Caki2 (cell line): Measurements from ENCODE around the gene STYXL1. TPM values are rescaled to one million over a fixed set of nuclear protein-coding genes. Genes with fewer than 3 reads are reported as not detected.

Source experiments
- DNase-seq: peaks from one replicate; pipeline ENCODE4 v3.0.0-alpha.2; 2015; ENCODE audit warnings: low read depth
- in situ Hi-C: cut with HindIII; loops from 2 replicates; pipeline ENCODE4 v1.10.0; 2016; ENCODE audit warnings: low sequenced_read_pairs, low pct_unique_long_range_greater_than_20kb, mixed read lengths
- total RNA-seq: library from RNA; depleted of rRNA; stranded (reverse); fragments of >200 nt; shearing (Covaris generic); gene quantifications from 2 replicates; pipeline ENCODE4 v1.2.3, GENCODE V29; 2014; ENCODE audit warnings: low replicate concordance

The STYXL1 gene
- total RNA-seq, 1 experiment from 2014 or later: 118 TPM

DNA sequence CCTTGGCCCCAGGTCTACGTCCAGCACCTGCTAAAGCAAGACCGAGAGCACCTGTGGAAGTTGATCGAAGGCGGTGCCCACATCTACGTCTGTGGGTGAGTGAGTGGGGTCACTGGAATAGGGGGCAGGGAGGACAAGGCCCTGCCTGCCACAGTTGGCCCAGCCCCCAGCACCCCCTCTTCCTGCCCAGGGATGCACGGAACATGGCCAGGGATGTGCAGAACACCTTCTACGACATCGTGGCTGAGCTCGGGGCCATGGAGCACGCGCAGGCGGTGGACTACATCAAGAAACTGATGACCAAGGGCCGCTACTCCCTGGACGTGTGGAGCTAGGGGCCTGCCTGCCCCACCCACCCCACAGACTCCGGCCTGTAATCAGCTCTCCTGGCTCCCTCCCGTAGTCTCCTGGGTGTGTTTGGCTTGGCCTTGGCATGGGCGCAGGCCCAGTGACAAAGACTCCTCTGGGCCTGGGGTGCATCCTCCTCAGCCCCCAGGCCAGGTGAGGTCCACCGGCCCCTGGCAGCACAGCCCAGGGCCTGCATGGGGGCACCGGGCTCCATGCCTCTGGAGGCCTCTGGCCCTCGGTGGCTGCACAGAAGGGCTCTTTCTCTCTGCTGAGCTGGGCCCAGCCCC, 61.5 kb downstream of the STYXL1 start:
- DNase-seq: no peak
- in situ Hi-C loops: no loop called here

DNA sequence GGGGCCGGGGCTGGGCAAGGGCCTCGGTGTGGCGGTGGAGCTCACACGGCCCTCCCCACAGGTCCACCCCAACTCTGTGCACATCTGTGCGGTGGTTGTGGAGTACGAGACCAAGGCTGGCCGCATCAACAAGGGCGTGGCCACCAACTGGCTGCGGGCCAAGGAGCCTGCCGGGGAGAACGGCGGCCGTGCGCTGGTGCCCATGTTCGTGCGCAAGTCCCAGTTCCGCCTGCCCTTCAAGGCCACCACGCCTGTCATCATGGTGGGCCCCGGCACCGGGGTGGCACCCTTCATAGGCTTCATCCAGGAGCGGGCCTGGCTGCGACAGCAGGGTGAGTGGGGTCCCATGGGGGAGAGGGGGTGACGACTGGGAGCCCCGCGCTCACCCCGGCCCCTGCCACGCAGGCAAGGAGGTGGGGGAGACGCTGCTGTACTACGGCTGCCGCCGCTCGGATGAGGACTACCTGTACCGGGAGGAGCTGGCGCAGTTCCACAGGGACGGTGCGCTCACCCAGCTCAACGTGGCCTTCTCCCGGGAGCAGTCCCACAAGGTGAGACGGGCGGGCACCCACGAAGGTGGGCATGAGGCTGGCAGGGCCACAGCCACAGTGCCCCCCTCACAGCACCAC, 62.2 kb downstream of the STYXL1 start:
- in situ Hi-C loops: no loop called here
- DNase-seq: no peak

DNA sequence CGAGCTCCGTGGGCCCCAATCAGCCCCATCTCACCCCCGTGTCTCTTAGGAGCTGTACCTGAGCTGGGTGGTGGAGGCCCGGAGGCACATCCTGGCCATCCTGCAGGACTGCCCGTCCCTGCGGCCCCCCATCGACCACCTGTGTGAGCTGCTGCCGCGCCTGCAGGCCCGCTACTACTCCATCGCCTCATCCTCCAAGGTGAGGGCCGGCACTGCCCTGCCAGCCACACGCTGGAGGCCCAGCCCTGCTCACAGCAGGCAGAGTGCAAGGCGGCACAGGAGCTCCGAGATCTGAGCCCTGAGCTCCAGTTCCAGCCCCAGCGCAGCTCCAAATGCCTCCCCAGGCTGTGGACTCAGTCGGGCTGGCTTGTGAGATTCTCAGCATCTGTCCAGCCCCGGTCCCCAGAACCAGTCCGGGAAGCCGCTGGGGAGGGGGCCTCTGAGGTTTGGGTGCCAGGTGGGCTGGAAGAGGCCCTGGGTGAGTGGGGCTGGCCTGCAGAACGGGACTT, 62.7 kb downstream of the STYXL1 start:
- in situ Hi-C loops: no loop called here
- no peak for DNase-seq

DNA sequence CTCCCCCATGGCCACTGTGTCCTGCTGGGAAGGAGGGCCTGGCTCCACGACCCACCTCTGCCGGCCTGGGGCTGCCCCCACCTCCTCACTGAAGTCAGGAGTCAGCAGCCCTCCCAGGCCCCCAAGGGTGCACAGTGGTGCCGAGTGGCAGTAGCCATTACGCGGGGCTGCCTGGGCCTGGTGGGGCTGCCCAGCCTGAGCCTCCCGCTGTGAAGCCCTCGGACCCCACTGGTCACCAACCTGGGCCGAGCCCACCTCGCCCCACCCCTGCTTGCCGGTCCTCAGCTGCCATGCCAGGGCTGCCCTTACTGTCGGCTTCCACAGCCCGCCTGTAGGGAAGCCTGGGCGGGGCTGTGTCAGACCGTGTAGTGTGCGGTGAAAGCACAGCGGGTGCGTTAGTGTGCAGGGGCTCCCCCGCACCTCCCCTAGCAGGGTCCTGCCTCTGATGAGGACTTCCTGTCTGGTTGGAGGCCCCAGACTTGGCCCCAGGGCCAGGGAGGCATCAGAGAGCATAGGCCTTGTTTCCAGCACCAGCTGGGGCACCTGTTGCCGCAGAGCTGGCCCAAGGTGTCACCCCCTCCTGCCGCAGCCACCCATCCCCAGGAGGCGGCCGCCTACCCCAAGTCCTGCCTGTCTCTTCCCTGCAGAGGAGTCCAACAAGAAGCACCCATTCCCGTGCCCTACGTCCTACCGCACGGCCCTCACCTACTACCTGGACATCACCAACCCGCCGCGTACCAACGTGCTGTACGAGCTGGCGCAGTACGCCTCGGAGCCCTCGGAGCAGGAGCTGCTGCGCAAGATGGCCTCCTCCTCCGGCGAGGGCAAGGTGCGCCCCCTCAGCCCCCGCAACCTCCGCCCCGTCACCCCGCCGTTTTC, 63.4 kb downstream of the STYXL1 start:
- in situ Hi-C loops: no loop called here

DNA sequence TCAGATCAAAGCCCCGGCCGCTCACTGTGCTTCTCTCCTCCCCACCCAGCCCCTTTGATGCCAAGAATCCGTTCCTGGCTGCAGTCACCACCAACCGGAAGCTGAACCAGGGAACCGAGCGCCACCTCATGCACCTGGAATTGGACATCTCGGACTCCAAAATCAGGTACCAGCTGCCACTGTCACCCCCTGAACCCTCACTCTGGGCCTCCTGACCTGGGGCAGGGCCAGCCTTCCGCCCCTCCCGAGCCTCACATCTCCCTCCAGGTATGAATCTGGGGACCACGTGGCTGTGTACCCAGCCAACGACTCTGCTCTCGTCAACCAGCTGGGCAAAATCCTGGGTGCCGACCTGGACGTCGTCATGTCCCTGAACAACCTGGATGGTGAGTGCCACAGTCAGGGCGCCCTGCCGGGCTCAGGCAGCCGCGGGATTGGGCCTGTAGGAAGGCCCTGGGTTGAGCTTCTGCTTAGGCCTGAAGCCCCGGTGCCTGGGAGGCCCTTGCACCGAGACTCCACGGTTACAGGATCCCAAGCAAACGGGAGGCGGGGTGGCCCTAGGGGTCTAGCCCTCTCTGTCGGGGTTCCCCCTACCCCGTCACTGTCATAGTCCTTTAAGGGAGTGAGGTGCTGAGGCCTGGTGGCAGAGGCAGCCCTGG, 64.2 kb downstream of the STYXL1 start:
- no peak for DNase-seq
- in situ Hi-C loops: no loop called here

More for the DNA sequence above, 63.4 kb downstream of the STYXL1 start:
- DNase-seq: no peak

DNA sequence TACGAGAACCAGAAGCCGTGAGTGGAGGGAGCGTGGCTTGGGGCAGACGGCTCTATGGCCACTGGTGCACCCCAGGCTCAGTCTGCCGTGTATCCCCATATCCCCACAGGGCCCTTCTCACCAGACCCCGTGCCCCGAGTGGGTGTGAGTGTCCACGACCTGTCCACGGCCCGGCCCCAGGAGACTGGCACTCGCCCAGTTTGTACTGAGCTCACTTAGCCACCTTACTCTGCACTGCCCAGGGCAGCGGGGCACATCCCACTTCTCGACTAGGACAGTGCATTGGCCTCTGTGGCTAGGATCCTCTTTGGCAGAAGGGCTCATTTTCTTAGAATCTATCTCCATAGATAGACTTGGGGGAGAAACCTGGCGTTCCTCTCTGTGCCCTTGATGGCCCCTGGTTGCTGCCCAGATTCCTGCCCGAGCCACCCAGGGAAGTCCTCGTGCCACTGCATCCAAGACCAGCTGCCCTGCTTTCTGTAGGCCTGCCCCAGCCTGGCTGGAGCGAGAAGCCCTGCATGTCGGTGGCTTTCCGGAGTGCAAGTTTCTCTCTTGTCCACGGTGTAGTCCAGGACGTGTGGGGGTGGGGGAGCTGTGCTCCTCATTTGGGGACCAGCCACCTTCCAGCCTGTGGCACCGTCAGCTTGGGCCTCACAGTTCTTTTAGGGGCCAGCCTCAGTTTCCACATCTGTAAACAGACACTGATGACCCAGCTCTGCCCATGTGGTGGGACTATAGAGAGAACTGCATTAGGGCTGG, 65.3 kb downstream of the STYXL1 start:
- in situ Hi-C loops: no loop called here
- no peak for DNase-seq

DNA sequence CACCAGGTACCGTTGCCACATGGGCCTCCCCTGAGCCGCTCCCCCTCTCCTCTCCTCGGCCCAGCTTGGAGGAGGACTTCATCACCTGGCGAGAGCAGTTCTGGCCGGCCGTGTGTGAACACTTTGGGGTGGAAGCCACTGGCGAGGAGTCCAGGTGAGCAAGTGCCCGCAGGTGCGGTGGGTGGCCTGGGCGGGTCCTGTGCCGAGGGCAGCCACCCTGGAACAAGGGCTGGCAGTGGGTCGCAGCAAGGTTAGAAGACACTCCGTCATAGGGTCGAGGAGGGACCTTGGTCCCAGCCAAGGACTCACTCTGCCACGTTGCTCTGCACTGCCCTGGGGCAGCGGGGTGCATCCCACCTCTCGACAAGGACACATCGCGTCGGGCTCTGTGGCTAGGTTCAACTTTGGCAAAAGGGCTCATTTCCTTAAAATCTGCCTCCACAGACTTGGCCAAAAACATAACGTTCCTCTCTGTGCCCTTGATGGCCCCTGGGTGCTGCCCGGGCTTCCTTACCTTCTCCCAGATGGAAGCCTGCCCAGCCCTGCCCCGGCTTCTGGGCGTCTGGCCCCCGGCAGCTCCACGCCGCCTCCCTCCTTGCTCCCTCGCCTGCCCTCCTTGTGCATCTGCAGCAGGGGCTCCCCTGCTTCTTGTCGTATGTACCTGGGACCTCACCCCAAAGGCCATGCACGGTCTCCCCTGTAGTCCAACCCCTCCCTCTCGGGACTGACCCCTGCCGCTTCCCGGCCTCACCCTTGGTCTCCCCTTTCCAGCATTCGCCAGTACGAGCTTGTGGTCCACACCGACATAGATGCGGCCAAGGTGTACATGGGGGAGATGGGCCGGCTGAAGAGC, 66.1 kb downstream of the STYXL1 start:
- no peak for DNase-seq
- in situ Hi-C loops: no loop called here

DNA sequence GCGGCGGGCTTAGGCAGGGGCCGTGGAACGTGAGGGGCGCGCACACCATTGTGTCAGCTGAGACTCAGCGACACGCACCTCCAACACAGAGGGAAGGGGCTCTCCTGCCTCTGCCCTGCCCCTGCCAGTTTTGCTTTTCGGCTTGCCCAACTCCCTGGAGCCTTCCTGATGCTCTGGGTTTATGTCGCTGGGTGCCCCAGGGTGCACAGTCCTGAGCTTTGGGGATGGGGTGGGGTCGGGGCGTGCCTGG, 66.7 kb downstream of the STYXL1 start:
- DNase-seq: no peak
- in situ Hi-C loops: no loop called here

DNA sequence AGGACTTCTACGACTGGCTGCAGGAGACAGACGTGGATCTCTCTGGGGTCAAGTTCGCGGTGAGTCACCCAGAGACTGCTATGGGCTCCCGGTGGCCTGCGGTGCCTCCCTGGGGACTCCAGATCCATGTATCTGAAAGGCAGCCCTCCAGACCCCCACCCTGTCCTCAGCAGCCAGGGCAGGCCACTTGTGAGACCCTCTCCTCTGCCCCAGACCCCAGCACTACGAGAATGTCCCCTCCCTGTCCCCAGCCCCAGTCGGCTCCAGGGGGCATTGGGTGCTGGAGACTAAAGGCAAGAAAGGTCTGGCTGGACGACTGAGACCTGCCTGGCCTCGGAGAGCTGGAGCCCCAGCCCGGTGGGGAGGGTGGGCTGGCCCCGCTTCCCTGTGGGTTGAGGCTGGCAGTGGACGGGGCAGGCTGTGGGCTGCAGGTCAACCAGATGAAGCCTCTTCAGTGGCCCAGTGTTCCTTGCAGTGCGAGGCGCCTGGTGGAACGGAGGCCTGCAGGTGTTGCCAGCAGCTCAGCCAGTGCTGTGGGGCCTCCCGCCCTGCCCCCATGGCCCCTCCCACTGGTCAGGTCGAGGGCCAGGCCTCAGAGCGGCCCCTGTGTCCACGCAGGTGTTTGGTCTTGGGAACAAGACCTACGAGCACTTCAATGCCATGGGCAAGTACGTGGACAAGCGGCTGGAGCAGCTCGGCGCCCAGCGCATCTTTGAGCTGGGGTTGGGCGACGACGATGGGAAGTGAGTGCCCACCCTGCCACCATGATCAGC, 67.2 kb downstream of the STYXL1 start:
- in situ Hi-C loops: no loop called here
- DNase-seq: no peak

DNA sequence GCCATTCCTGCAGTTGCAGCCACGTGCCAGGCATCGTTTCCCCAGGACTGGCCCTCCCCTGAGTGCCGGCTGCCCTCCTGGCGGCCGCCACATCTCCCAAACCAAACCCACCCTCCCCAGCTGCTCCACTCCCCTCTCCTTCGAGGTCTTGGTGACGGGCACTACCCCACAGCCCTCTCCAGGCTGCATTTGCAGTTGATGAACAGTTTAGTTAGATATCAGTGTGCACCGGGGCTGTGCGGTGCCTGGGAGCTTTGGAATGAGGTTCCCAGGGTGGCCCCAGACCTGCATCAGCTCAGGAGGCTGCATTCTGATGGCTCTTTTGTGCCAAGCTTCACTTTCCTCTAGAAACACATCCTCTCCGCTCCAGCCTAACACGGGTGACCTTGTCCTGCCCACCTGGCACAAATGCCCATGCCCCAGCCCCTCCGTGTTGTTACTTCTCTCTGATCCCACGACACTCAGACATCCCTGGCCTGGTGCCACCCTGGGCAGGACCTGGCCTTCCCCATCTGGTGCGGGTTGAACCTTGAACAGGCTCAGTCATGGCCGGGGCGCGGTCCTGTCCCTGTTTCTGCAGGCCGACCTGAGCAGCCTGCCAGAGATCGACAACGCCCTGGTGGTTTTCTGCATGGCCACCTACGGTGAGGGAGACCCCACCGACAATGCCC, 67.9 kb downstream of the STYXL1 start:
- in situ Hi-C loops: no loop called here
- peak; percentile 91 for DNase-seq

DNA sequence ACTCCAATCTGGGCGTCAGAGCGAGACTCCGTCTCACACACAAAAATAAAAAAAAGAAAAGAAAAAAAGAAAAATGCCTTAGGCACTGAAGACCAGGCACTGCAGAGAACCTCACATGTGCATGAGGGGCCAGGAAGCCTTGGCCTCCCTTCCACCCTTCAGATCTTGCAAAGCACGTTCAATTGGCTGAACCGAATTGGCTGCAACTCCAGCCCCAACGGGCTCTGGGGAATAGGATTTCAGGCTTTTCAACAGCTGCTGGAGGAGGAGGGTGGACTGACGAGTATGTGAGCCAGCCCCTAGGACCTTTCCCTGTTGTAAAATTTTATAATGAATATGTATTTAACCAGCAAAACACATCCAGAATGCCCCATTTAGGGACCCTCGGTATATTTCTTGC, 70.1 kb downstream of the STYXL1 start:
- in situ Hi-C loops: no loop called here
- no peak for DNase-seq

DNA sequence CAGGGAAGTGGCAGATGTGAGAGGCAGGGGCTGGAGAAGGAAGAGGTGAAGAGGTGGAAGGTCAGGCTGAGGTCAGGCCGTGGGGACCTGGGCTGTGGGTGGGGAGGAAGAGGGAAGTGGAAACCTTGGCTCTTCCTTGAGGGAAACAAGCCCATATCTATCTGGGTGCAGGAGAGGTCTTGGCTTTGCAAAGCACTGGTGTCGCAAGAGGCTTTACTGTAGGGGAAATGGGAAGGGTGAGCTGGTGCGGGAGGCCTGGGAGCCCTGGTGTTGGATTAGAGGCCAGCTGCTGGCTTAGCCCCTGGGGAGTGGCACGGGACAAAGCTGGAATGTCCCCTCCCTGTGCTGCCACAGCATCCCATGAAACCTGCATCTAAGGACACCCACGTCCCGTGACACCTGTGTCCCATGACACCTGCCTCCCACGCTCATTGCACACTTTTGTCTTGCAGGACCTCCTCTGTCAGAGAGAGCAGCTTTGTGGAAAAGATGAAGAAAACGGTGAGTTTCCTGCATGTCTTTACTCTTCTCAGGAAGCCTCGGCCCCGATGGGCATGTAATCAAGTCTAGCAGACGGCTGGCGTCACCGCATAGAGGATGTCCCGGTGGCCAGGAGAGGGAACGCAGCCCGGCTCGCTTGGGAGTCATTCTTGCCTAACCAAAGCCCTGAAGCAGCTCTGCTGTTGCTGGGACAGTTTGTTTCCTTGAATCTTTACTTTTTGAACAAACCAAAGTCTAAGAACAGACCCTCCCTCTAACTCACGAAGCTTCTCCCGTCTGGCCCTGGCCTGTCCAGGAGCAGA, 75.6 kb downstream of the STYXL1 start:
- in situ Hi-C loops: no loop called here
- DNase-seq: no peak

DNA sequence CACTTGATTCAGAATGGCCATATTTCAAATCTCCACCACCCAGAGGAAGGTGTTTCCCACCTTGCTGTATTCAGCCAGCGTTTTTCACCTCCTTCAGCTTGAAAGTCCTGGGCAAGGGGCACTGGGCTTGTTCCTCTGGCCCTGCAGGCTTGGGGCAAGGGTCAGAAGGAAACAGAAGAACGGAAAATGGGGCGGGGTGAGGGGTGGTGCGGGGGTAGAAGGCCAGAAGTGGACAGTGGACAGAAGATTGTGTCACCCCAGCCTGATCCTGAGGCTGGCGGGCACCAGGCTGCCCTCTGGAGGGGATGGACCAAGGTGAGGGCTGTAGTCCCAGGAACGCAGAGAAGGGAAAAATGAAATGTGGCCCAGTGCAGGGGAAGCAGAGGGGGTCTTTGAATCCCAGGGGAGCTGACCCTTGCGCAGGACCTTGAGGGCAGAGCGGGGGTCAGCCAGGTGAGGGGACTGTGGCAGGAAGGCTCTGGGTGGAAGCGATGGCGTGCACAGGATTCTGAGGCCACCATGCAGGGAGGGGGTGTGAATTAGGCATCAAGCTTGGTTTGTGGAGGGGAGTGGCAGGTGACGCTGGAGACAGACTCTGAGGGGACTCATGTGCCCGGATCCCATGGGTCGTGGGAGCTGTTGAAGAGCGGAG, 76.4 kb downstream of the STYXL1 start:
- in situ Hi-C loops: no loop called here

DNA sequence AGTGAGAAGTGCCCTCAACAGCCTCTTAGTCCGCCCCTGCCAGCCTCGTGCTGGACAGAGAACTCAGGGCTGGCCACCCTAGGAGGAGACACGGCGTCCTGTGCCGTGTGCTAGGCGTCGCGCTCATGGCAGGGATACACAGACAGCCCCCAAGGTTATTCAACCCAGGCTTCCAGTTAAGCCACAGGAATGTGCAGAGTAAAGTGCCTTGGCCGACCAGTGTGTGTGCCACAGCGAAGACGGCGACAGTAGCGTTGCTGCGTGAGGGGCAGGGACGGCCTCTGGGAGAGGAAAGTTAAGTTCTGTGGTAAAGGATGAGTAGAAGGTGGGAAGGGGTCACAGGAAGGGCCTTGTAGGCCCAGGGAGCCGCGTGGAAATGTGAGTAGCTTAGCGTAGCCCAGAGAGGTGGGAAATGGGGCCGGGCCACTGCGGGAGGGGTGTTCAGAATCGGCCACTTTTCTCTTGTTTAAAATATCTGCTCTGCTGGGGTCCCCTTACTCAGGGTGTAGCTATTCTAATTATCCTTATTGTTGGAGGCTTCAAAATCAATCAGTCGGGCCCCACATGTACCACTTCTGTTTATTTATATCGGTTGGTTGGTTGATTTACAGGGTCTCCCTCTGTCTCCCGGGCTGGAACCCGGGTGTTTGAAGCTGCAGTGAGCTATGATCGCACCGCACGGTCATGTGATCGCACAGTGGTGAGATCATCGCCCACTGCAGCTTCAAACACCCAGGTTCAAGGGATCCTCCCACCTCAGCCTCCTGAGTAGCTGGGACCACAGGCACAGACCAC, 77.9 kb downstream of the STYXL1 start:
- in situ Hi-C loops: no loop called here
- DNase-seq: no peak

More for the DNA sequence above, 76.4 kb downstream of the STYXL1 start:
- no peak for DNase-seq
